ENCODE data around the gene CAP1. TPM values are rescaled to one million over a fixed set of nuclear protein-coding genes. Genes with fewer than 3 reads are reported as not detected.

CAP1 gene
- total RNA-seq, 1 donor from 2014 or later, result 367 TPM

DNA sequence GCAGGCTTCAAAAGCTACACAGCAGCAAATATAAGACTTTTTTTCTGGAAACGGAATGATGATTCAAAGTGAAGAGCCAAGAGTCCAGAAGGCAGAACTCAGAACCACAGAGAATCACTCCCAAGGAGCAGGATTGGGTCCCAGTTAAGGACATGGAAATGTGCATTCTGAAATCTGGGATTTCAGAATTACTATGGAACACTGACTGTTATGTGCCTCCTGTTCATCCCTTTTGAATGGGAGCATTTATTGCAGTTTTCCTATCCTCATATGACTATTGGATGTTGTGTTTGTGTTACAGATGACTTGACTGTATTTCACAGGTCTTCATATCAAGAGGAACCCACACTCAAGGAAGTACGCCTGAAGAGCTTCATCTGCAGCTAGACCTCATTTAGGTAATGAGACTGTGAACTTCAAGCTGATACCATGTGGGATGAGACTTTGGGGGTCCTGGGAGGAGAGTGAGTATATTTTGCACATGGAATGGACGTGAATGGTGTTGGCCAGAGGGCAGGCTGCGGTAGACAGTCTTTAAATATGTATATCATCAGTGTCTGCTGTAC lies 17.1 kb upstream of the CAP1 start:
- DNase-seq (ENCODE audit: extremely low spot score, unreplicated experiment), result no peak
- TF ChIP-seq, protein P1, sequence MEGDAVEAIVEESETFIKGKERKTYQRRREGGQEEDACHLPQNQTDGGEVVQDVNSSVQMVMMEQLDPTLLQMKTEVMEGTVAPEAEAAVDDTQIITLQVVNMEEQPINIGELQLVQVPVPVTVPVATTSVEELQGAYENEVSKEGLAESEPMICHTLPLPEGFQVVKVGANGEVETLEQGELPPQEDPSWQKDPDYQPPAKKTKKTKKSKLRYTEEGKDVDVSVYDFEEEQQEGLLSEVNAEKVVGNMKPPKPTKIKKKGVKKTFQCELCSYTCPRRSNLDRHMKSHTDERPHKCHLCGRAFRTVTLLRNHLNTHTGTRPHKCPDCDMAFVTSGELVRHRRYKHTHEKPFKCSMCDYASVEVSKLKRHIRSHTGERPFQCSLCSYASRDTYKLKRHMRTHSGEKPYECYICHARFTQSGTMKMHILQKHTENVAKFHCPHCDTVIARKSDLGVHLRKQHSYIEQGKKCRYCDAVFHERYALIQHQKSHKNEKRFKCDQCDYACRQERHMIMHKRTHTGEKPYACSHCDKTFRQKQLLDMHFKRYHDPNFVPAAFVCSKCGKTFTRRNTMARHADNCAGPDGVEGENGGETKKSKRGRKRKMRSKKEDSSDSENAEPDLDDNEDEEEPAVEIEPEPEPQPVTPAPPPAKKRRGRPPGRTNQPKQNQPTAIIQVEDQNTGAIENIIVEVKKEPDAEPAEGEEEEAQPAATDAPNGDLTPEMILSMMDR (IDR thresholded peaks at IDR 0.05), result no peak
- Mint-ChIP-seq H3K9me3 (ENCODE audit: unreplicated experiment) (peaks cover 13% of the 10 kb centered on the region), H3K36me3 (ENCODE audit: unreplicated experiment) (no peaks in the 10 kb centered on the region), H3K4me3 (ENCODE audit: unreplicated experiment) (no peak overlapping the region), H3K27ac (ENCODE audit: unreplicated experiment) (no peak overlapping the region), H3K27me3 (ENCODE audit: unreplicated experiment) (peaks cover 21% of the 10 kb centered on the region), H3K4me1 (ENCODE audit: unreplicated experiment) (no peaks in the 10 kb centered on the region)

DNA sequence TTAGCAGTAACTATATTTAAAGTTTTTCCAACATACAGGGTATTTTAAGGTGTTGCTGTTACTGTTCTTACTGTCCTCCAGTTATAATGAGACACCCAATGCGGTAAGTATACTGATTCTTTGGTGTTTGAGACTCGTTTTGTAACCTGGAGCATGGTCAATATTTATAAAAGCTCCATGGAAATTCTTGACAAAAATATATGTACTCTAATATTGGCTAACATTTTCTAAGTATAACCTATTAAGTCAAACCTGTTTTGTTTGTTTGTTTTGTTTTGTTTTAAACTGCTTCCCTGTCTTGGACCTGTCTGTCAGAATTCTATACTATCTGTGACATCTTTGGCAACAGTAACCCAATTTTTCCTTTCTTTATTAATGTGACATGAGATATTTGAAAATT lies 15.9 kb upstream of the CAP1 start:
- Mint-ChIP-seq H3K27ac (ENCODE audit: unreplicated experiment) (no peak overlapping the region), H3K9me3 (ENCODE audit: unreplicated experiment) (peaks cover 13% of the 10 kb centered on the region), H3K36me3 (ENCODE audit: unreplicated experiment) (no peaks in the 10 kb centered on the region), H3K27me3 (ENCODE audit: unreplicated experiment) (peaks cover 26% of the 10 kb centered on the region), H3K4me1 (ENCODE audit: unreplicated experiment) (no peaks in the 10 kb centered on the region), H3K4me3 (ENCODE audit: unreplicated experiment) (no peak overlapping the region)
- TF ChIP-seq, protein P1 (IDR thresholded peaks at IDR 0.05), result no peak
- no peak for DNase-seq (ENCODE audit: extremely low spot score, unreplicated experiment)

DNA sequence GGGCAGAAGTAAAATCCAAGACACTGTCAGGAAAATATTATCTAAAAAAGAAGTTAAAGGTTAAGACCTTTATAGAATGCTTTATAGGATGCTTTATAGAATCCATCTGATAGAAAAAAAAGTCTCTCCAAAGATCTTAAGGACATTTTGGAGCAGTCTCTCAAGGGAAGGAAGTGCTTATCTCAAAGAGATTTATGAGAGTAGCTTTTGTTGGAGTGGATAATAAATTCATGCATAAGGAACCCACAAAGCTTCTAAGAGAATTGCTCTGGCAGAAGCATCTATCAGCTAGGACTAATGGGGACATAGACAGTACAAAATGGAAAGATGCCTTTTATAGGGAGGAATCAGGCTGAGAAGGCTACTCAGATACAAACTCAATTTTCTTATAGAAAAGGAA lies 12.9 kb upstream of the CAP1 start:
- H3K36me3 Mint-ChIP-seq (ENCODE audit: unreplicated experiment), result no peaks in the 10 kb centered on the region
- TF ChIP-seq, protein P1 (IDR thresholded peaks at IDR 0.05), result no peak
- peaks cover 13% of the 10 kb centered on the region for H3K9me3 Mint-ChIP-seq (ENCODE audit: unreplicated experiment)
- no peak overlapping the region for H3K27ac Mint-ChIP-seq (ENCODE audit: unreplicated experiment)
- peaks cover 8% of the 10 kb centered on the region for H3K4me1 Mint-ChIP-seq (ENCODE audit: unreplicated experiment)
- no peak overlapping the region for H3K4me3 Mint-ChIP-seq (ENCODE audit: unreplicated experiment)
- DNase-seq (ENCODE audit: extremely low spot score, unreplicated experiment), result no peak
- H3K27me3 Mint-ChIP-seq (ENCODE audit: unreplicated experiment), result peaks cover 33% of the 10 kb centered on the region

DNA sequence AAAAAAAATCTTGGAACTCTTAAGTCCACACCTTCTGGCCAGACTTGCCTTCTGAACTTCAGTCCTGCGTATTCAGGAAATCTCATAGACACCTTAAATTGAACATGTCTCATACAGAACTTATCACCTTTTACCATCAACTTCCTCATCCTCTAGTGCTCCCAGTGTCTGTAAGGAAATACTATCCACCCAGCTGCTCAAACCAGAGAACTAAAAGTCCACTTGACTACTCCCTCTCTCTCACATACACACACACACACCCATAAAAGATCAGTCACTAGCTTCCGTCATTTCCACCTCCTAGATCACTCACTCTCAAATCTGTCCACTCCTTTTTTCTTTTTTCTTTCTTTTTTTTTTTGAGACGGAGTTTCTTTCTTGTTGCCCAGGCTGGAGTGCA lies 10.9 kb upstream of the CAP1 start:
- Mint-ChIP-seq H3K27ac (ENCODE audit: unreplicated experiment) (no peak overlapping the region), H3K9me3 (ENCODE audit: unreplicated experiment) (peaks cover 3% of the 10 kb centered on the region), H3K27me3 (ENCODE audit: unreplicated experiment) (peaks cover 27% of the 10 kb centered on the region), H3K36me3 (ENCODE audit: unreplicated experiment) (no peaks in the 10 kb centered on the region), H3K4me3 (ENCODE audit: unreplicated experiment) (no peak overlapping the region), H3K4me1 (ENCODE audit: unreplicated experiment) (peaks cover 8% of the 10 kb centered on the region)
- DNase-seq (ENCODE audit: extremely low spot score, unreplicated experiment), result no peak
- TF ChIP-seq, protein P1 (IDR thresholded peaks at IDR 0.05), result no peak

DNA sequence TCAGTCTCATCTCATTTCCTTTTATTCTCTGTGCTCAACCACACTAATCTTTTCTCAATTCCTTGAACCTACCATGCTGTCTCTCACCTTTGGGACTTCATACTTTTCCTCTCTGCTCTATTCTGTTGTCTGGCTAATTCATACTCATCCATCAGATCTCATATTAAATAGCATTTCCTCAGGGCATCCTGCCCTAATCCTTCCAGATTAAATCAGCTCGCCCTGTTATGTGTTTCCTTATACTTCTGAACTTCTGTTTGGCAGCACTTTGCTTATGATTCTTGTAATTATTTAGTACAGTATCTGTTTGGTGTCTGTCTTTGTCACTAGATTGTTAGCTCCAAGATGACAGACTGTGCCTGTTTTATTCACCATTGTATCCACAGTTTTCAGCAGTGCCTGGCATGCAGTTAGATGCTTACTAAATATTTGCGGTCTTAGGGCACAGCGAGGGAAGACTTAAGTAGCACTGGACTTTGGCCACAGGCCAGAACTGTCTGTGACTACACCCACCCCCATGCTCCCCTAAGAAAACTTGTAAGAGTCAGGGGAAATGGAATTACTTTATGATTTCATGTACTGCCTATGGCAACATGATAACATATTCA lies 9.9 kb upstream of the CAP1 start:
- DNase-seq (ENCODE audit: extremely low spot score, unreplicated experiment), result no peak
- Mint-ChIP-seq H3K27me3 (ENCODE audit: unreplicated experiment) (peaks cover 23% of the 10 kb centered on the region), H3K9me3 (ENCODE audit: unreplicated experiment) (peaks cover 3% of the 10 kb centered on the region), H3K4me3 (ENCODE audit: unreplicated experiment) (no peak overlapping the region), H3K4me1 (ENCODE audit: unreplicated experiment) (peaks cover 8% of the 10 kb centered on the region), H3K27ac (ENCODE audit: unreplicated experiment) (no peak overlapping the region), H3K36me3 (ENCODE audit: unreplicated experiment) (no peaks in the 10 kb centered on the region)
- TF ChIP-seq, protein P1 (IDR thresholded peaks at IDR 0.05), result no peak
